Eye (tissue), 1 donor: ENCODE measurements around the gene SEMA3C.
"Not testable (repeated sequence)": the region's sequence is repeated elsewhere in the genome, so short reads cannot be mapped to it uniquely, and the experiment has no call there.

Source experiments
- DNase-seq: peaks from one replicate; pipeline ENCODE4 v3.0.0-alpha.2; 2015

Gene SEMA3C

DNA sequence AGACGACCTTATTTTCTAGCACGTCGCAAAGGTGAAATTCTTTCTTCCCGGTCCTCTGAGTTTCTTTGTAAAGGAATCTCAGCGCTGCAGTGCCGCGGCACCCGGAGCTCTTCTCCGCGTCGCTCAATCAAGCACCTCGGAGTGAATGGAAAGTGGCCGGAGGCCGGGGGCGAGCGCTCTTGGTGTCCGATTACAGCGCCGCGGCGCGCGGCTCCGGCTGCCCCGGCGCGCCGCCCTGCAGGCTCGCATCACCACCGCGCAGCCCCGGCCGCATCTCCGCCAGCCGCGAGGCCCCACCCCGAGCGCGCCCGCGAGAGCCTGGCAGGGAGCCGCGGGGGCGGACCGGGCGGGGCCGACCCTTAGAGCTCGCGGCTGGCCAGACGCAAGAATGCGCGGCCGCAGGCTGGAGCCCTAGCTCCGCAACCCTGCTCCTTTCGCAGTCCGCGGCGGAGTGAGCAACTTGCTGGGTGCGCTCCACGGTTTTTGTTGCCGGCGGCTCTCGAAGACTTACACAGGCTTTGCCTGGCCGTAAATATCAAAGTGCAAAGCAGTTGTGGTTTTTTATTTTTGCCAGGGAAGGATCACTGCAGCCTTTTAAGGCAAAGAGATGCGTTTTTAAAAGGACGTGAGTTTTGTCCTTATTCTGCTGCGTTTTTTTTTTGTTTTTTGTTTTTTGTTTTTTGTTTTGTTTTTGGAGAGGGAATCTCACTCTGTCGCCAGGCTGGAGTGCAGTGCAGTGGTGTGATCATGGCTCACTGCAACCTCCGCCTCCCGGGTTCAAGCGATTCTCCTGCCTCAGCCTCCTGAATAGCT, at the start of gene SEMA3C:
Gene SEMA3C, minus strand, starts transcription at position 143 of the 813 bp plus-strand sequence. CDS start 2,270 bp downstream, outside the sequence.
- DNase-seq, result peak; percentile 94

DNA sequence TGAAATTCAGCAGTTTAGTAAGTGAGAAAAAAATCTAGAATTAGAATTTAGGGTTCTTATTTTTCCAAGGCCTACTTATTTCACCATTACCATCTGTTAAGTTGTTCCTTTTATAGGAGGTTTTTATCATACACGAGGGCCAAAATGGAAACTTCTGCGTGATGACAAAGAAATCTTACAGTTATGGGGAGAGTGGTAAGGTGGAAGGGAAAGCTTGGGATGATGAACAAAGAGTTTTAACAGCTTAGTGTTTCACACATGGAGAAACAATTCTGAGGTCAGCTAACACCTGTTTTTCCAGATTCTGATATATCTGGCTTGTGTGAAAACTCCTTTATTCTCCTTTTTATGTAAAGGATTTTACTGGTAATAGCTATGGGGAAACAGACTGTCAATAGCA, 49.8 kb upstream of the SEMA3C start:
- DNase-seq, result no peak

DNA sequence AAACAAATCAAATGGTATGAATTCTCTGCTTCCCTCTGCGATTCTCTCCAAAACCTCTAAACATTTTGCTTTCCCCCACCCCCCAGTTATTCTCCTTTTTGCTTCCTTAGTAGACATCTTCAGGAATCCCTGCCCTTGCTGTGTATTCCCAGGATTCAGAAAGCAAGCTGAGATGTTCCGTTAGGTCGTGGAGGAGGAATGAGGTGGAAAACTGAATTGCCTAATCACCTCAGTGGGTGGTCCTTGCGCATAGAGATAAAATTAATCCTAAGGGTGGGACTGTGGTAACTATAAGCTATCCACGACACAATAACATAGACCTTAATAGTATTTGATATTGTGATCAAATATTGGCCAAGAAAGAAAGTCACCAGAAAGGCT, 49.1 kb upstream of the SEMA3C start:
- no peak for DNase-seq

DNA sequence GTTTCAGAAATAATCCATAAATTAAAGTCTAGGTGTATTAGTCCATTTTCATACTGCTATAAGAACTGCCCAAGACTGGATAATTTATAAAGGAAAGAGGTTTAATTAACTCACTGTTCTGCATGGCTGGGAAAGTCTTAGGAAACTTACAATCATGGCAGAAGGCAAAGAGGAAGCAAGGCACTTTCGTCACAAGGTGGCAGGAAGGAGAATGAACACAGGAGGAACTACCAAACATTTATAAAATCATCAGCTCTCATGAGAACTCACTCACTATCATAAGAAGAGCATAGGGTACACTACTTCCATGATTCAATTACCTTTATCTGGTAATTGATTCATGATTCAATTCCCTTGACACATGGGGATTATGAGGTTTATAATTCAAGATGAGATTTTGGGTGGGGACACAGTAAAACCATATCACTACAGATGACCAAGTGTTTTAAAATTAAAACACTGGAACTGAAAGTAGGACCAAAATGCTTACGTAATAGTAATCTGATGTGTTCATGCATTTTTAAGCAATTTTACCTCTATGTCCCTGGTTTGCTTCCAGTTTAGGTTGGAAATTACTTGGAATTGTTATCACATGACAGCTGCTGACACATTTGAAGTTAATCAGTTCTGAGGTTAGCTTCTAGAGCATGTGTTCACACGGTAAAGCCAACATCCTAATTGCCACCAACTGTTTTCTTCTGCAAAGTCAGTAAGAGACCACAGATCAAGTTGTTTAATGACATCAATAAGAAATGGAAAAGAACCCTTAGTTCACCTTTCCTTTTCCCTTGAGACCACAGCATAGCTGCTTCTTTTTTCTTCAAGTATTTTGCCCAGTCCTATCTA, 48.4 kb upstream of the SEMA3C start:
- DNase-seq, result peak; percentile 44

DNA sequence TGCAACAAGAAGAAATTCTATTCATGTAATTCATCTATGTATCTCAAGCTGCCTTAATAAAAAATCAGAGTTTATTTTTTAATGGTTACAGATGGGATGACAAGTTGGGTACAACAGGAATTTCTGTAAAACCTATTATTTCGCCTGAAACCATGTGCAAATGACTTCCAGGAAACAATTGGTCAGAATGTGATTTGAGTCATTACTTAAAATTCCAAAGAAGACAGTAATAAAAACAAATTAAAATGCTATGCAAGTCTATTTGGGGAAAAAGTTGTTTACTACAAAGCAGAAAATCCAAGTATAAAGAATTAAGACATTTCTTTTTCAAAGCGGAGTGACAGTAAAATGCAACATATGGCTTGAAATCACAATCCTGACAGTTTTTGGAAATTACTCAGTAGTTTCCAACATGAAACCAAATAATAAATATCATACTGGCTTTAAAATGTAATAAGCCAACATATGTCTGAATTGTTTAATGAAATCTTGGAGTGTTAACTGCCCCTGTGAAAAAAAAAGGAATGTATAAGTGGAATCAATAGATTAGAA, 41.5 kb upstream of the SEMA3C start:
- no peak for DNase-seq

DNA sequence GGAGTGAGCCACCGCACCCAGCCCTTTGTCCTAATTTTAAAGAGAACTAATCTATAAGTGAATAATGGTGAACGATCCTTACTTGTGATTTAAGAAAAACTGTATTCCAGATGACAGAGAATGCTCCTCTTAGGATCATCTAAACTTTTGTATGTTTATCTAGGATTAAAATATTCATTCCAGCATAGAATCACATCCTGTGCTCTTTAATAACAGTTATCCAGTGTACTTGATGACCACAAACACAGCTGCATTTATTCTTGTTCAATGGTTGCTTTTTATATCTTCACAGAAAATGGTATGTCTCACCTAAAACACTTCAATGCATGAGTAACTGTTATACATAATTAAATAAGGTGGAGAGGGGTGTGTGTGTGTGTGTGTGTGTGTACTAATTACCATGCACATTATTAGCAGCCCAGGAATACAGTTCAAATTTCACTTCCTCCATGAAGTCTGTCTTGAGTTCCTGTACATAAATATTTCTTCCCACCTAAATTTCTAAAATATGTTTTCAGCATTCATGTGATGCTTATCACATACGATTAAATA, 38.5 kb upstream of the SEMA3C start:
- no peak for DNase-seq

DNA sequence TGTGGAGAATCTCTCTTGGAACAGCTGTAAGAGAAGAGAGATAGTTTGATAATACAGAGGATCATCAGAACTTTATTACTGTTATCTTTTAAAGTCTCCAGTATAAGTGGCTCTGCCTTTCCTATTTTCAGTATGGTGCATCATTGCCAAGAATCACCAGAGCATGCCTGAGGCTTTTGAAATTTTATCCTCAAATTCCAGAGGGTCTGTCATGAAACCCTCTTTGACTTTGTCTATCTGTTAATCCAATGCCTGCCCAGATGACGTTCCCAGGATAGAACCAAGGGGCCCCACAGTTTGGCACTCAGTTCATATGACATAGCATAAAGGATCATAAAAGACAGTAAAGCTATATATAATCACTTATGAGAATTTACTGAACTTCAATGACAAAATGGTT, 35.3 kb upstream of the SEMA3C start:
- no peak for DNase-seq

DNA sequence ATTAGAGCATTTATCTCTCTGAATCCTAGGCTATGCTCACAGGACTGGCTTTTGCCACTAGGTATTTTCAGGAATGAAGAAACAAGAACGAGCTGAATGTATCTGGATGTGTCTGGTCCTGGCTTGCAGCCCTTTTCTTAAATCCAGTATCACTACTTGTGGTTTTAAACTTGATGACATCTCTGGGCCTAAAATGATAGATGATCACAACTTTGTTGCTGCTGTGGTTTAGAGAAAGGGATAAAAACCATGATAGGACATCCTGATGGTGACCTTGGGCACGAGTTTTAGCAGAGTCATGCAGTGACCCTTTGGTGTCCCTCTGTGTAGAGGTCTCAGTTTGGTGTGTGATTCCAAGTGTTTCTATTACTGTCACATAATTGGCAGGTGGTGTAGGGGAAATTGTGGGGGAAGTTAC, 31.7 kb upstream of the SEMA3C start:
- no peak for DNase-seq

DNA sequence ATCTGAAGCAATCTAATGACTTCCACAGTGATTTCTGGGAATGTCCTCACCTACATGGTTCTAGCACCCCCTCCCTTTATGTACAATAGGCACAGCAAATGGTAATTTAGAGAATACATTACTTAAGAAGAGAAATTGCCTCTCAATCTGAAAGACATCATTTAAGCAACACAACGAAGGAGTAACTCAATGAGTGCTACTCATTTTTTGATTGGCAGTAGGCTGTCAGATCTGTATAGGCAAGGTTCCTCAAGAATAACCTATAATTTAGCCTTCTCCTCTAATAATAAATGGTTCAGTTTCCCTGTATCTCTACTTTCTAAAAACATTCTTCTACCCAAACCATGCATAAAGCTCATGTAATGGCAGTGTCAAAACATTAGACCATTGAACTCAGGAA, 30.6 kb upstream of the SEMA3C start:
- no peak for DNase-seq

DNA sequence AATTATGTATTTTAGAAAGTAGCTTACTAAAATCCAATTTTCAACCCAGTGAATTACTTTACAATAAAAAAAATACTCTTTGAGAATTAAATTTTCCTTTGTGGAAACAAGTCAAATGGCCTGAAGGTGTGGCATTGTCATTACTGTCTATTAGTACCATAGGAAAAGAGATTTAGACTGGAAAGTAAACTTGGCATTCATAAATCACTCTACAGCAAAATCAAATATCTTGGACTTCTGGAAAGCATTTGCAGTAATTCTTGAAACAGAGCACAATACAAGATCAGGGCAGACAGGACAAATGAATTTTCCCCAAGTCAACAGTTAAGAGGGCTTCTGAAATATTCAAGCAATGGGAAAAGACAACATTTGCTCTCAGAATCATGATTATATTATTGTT, 28.0 kb upstream of the SEMA3C start:
- no peak for DNase-seq

DNA sequence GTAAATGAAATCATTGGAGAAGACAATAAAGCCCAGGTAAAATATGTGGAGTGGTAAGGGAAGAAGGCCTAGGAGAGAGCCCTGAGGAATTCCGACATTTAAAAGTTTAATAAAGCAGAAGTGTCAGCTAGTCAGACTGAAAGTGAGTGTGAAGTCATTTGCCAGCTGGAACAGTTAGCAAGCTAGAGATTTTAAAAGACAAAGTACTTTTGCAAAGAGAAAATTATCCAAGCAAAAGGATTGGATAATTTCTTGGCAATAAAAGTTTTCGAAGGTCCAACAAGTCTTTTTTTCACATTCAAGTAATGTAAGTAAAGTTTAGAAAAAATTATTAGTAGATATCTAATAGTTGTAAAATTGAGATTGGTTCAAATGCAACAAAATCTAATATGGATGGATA, 27.1 kb upstream of the SEMA3C start:
- no peak for DNase-seq

DNA sequence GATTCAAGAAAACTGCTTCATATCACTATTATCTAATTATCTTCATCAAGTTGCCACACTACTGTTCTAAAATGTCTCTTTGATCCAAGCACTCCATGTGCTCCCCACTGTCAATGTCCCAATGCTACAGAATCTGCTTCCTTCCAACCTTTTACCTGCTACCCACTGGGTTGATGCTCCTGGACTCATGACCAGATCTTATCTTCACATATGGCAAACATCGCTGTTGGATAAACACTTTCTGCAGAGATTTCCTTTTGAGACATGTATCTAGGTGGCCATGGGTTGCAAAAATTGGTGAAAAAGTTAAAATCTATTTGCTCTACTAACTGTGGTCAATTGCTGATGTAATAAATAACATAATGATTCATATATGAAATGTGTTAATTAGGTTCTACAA, 24.5 kb upstream of the SEMA3C start:
- DNase-seq, result no peak

DNA sequence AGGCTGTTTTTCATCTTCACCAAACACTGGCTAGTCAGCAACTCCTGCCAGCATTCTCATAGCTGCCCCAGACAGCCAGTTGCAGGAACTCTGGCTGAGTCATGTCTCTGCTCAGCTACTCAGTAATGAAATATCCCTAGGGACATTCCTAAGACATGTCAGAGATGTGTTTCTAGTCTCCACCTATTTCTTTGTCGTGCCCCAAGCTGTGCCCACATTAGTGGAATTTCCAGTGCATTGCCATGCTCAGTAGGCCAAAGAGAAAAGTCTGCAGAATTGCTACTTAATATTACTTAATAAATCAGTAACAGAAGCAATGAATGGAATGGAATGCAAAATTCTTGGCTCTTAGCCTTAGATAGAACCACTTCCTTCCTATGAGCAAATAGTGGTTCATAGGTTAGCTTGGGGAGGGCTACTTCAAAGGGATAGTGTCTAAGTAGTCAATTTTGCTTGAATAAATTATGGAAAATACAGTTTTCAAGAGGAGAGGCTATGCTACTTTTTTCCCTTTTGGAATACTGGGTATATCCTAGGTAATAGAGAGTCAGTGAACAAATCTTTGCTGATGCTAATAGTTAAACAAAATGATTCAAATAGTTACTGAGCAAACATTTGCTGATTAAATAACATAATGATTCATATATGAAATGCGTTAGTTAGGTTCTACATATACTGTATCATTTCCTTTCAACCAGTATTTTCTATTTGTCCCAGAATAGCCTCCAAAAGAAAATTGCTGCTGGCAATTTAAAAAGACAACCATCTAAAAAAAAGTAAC, 23.6 kb upstream of the SEMA3C start:
- peak; percentile 62 for DNase-seq

DNA sequence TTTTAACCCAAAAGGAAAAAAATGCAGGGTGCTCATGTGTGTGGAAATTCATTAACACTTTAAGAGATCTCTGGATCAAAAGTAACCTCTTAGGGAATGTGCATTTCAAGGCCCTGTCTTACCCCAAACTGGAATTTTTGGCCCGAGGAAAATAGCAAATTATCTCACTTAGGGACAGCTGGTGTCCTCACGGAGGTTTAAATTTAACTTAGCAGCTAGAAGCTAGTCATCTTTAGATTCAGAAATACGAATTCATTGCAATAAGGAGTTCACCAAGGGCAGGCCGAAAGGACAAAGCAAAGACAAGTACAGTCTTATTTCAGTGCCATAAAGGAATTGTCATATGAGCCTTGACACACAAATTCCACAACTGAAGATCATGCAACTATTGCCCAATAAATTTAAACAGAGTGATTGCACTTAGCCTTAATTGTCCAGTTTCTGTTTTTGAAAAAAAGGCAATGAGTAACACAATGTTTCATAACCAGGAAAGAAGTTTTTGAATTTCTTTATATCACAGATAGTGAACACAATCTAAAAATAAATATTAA, 22.4 kb upstream of the SEMA3C start:
- no peak for DNase-seq

DNA sequence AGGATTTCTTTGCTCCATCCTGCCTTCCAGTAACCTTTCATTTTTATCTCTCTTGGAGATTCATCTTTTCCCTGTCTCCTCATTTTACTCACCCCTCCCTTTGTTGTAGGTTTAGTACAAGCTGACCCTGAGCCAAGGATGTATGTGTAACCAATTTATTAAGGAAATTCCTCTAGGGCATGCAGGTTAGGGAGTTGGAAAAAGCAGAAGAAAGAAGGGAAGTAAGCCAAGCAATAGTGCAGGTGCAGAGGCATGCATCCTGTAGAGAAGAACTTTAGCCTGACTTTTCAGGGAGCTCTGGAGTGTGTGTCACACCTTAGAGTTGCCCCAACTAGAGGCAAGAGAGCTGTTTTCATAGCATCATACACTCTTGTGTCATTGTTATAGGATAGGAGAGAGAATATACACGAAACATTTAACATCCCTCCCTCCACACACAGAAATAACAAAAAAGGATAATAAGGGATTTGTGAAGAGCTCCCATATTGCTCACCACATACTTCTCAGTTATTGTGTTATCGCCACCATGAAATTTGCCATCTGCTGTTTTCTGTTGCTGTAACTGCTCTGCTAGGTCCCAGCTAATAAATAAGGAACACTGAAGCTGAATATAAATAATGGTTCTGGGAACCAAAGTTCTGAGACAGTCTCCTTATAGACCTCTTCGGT, 21.8 kb upstream of the SEMA3C start:
- no peak for DNase-seq

DNA sequence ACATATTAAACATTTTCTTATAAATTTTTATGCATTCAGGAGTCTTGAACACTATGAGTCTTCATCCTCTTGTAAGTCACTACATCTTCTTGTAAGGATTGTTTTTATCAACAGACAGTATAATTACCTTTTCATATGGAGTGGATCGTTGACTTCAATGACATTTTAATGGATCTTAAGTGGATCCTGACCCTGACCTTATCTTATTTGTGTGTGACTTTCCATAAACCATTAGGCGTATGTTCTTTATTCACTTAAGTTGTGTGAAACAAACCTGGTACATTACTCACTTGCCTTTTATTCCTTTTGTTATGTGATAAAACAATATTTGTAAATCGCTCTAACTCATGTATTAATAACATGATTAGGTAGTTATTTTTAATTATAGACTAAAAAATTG, 18.5 kb upstream of the SEMA3C start:
- DNase-seq, result no peak

DNA sequence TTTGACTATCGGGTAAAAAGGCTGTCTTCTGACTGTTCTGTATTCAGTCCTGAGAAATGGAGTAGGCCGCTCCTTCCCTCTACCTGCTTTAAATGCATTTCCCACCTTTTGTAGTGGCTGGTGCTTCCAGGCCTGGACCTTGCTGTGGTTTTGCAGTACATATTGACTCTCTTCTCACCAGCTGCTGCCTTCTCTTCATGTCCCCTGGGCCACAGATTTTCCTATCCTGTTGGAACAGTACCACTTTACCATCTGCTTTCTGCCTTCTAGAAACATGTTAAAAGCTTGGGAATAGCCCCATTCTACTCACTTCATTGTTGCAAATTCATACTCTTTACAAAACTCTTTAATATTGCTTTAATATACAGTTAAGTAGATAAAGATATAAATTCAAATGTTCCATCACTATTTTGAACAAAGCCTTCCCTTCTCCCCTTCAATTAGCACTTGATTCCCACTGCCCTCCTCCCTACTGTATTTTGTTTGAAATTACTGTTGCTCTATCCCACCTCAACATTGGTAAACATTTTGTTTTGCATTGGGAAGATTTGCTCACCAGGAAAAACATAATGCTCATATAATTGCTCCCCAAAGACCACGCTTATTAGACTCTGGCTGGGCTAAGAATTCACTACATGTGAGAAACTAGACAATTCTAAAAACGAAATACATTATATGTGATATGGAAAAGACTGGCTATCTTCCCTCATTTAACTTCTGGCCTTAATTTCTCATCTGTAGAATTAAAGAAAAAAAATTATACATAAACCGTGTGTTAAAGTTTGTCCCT, 17.3 kb upstream of the SEMA3C start:
- no peak for DNase-seq

DNA sequence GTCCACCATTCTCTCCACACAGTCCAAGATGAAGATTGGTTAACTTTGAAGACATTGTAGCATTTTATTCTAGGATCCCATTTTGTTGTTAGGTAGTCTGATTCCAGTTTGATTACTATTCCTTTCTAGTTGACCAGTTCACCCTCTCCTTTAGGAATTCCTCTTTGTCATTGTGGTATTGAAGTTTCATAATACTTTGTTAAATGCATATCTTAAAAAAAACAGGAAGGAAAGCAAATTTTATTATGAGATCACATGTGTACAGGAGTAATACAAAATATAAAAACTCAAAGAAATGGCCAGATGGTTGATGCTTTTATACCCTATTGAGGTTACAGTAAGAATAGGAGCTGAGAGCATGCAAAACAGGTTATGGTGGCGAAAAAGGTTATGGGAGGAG, 15.5 kb upstream of the SEMA3C start:
- no peak for DNase-seq

DNA sequence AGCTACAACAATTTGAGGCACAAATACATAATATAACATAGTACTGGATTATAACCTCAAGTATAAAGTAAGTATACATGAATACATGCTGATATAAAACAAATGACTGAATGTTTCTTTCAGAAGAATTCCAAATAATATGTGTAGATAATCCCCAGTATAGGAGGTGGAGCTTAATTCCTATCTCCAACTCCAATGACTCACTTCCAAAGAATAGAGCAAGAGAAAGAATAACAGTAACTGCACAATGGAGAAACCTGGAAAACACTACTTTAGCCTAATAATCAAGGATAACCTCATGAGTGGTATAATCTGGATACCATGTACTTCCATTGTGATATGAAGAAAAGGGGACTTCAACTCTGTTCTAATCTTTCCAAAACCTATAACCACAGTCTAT, 13.7 kb upstream of the SEMA3C start:
- DNase-seq, result no peak

DNA sequence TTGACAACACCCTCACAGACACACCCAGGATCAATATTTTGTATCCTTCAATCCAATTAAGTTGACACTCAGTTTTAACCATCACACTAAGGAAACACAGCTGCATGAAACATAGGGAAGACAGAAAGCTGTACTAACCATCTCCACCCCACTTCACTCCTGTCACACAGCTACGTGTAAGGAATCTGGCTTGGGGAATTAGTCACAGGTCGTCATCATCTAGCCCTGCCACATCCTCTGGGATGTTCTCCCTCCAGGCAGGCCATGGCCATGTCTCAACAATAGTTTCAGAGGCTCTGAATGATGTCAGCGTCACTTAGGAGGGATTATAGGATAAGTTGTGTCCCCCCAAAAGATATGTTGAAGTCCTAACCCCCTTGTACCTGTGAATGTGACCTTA, 10.8 kb upstream of the SEMA3C start:
- no peak for DNase-seq

DNA sequence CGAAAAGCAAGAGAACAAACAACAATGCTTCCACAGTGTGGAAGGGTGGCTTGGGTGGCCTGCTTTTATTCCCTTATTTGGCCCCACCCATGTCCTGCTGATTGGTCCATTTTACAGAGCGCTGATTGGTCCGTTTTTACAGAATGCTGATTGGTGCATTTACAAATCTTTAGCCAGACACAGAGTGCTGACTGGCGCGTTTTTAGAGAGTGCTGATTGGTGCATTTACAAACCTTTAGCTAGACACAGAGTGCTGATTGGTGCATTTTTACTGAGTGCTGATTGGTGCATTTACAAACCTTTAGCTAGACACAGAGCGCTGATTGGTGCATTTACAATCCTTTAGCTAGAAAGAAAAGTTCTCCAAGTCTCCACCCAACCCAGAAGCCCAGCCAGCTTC, 8.1 kb upstream of the SEMA3C start:
- not testable (repeated sequence) for DNase-seq
